DLD1 (cell line): Measurements from ENCODE around the gene KRTAP9-1.
"Not testable (repeated sequence)": the region's sequence is repeated elsewhere in the genome, so short reads cannot be mapped to it uniquely, and the experiment has no call there.

Experiments used
- in situ Hi-C: cut with HindIII; loops from 2 replicates; pipeline ENCODE4 v1.10.0; 2017; ENCODE audit warnings: low sequenced_read_pairs

Gene KRTAP9-1

DNA sequence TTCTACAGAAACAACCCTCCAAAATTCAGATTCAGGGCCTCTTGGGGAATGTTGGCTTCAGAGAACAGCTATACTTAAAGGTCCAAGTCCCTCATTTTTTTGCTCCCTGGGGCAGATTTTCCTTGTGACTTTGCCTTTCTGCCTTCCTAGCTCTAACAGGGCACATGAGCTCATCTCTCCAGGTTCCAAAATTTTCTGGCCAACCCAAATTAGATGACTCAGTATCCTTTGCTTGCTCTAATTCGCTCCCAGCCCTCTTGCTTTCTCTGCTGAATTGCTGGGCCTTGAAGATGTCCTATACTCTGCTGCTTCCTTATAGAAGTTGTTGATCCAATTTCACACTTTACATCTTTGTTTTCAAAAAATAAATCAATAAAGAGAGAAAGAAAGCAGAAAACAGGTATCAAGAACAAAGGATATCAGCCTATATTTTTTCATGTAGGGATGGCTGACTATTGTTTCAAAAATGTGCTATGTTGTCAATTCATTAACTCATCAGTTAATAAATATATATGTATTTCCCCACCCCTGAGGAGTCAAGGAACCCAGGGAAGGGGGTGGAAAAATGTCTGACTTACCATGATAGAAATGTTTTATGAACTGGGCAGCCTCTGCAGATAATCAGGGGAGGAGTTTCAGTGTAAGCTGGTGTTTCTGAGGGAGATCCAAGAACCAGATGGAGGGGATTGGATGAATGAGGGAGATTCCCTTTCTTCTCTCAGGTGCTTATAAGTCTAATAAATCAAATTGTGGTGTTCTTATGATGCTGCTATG, 10.7 kb upstream of the KRTAP9-1 start:
- in situ Hi-C loops: no loop called here

DNA sequence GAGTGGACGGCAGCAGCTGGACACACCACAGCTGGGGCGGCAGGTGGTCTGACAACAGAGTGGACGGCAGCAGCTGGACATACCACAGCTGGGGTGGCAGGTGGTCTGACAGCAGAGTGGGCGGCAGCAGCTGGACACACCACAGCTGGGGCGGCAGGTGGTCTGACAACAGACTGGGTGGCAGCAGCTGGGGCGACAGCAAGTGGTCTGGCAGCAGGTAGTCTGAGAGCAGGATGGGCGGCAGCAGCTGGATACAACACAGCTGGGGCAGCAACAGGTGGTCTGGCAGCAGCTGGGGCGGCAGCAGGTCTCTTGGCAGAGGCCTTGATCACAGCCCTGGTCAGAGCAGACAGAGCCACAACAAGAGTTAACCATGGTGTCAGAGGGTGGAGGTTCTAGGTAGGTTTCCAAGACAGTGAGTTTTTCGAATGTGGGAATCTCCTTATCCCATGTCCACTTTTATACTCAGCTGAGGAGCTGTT, 5.2 kb upstream of the KRTAP9-1 start, which contains the start of gene KRTAP4-1:
TSS of gene KRTAP4-1 (minus strand) at position 432 of the 482 bp plus-strand sequence. CDS start at position 375, 57 bp downstream.
- in situ Hi-C loops: no loop called here

DNA sequence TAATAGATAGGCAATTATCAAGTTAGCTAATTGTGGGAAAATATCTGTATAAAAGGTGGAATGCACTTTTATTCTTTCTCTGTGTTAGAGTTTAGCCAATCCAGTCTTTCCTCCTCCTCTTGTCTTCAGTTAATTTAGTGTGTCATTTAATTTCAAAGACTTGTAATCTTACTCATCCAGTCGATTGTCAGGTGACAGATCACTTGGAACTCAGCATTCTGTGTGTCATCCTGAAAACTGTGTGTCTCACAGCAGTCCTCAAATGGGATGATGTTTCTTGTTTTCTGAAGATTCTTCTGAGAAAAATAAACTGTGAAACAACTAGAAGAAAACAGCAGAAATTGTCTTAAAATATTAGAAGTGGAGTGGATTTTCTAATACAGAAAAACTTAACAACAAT, 4.7 kb upstream of the KRTAP9-1 start:
- in situ Hi-C loops: no loop called here

DNA sequence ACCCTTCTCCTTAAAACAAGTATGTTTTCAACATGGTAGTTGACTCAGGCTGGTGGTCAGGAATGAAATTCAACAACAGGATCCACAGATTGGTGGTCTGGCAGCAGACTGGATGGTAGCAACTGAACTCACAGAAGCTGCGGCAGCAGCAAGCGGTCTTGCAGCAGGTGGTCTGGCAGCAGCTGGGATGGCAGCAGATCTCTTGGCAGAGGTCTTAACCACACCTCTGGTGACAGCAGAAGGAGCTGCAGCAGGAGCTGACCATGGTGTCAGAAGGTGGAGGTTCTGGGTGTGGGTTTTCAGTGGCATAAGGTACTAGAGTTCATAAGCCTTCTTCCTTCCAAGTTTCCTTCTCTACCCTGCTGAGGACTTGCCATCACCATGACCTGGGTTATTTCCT, 2.8 kb upstream of the KRTAP9-1 start:
- in situ Hi-C loops: no loop called here

DNA sequence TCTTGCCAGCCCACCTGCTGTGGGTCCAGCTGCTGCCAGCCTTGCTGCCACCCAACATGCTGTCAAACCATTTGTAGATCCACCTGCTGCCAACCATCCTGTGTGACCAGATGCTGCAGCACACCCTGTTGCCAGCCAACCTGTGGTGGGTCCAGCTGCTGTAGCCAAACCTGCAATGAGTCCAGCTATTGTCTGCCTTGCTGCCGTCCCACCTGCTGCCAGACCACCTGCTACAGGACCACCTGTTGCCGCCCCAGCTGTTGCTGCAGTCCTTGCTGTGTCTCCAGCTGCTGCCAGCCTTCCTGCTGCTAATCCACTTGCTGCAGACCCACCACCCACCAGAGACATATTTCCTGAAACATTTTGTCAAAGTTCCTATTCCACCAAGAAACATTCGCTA, 641 bp downstream of the KRTAP9-1 start:
- in situ Hi-C loops: no loop called here

DNA sequence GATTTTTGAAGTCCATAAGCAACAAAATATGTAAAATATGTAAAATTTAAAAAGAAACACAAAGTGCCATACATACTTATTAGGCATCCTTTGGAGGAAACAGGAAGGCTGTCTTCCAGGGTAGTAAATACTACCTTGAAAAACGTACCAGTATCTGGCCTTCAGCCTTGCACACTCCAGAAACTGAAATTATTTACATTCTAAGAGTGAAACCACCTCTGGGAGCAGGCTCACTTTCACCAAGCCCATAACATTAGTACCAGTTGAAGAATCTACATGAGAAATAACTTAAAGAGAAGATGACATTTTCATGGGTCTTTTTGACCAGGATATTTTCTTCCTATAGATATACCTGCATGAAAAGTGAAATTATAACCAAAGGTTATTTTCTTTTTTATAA, 6.4 kb downstream of the KRTAP9-1 start:
- in situ Hi-C loops: no loop called here

DNA sequence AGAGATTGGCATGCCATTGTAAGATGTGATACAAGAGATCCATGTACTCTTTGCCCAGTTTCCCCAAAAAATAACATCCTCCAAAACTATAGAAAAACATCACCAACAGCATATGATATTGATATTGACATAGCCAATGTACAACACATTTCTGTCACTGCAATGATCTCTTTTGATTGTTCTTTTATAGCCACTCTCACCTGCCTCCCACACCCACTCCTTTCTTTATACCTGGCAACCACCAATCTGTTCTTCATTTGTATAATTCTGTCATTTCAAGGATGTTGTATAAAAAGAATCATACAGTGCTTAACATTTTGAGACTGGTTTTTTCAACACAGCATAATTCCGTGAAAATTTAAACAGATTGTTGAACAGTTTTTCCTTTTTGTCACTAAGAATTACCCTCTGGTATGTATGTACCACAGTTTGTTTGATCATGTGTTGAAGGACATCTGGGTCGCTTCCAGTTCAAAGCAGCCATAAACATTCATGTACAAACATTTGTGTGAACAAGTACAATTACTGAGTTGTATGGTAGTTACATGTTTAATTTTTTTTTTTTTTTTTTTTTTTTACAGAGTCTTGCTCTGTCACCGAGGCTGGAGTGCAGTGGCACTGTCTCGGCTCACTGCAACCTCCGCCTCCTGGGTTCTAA, 9.9 kb downstream of the KRTAP9-1 start:
- in situ Hi-C loops: no loop called here

DNA sequence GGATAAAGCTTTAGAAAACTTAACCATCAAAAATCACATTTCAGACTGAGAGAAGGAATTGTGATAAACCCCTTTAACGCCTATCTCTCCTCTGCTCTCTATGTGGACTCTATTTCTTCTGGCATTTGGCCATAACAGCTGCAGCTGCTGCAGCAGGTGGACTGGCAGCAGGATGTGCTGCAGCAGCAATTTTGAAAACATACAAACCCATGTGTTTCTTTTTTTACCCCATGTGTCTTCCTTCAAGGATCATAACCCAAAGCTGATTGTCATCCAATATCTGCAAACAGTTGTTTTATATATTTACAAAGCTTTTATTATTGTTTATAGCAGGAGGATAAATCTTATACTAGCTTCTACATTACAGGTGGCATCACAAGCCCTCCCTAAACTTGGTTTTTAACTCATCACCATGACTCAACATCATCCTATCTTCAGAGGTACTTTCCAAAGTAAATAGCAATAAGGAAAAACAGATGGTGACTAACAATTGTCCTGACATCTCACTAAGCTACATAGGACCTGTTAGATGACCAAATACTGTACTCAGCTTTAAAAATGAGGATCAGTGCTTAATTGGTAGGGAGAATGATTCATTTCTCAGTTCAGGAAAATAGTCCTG, 22.3 kb downstream of the KRTAP9-1 start:
- in situ Hi-C loops: no loop called here

DNA sequence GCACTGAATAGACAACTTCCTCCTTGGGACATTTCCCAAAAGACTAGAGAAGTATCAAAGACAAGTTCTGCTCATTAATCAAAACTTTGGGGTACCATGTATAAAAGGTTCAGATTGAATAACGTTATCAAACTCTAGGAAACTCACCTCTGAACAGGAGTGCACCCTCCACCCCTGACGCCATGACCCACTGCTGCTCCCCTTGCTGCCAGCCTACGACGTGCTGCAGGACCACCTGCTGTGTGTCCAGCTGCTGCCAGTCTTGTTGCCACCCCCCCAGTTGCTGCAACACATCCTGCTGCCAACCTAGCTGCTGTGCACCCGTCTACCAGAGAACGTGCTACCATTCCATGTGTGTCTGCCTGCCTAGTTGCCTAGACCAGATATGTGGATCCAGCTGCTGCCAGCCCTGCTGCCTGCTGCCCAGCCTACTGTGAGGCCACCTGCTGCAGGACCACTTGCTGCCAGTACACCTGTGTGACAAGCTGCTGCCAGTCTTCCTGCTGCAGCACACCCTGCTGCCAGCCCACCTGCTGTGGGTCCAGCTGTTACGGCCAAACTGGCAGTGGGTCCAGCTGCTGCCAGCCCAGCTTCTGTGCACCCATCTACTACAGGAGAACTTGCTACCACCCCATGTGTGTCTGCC, 23.0 kb downstream of the KRTAP9-1 start:
- in situ Hi-C loops: no loop called here

DNA sequence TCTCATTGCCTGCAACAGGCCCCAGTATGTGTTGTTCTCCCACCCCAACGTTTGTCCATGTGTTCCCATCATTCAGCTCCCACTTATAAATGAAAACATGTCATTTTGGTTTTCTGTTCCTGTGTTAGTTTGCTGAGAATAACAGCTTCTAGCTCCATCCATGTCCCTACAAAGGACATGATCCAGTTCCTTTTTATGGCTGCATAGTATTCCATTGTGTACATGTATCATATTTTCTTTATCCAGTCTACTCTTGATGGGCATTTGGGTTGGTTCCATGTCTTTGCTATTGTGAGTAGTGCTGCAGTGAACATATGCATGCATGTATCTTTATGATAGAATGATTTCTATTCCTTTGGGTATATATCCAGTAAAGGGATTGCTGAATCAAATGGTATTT, 26.0 kb downstream of the KRTAP9-1 start:
- in situ Hi-C loops: no loop called here

DNA sequence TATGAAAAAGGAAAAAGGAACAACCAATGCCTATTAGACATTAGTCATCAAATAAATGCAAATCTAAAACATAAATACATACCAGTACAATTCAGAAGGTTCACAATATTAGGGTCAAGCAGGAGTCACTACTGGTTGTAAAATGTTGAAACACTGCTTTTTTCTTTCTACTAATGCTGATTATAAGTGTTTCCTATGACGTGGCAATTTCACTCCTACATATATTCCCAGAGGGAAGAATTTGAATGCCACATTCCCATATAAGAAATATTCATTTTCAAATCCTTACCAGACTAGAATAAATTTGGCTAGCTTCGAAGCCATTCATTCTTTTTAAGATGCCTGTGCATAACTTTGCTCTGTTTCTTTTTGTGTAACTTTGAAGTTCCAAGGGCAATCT, 34.1 kb downstream of the KRTAP9-1 start:
- in situ Hi-C loops: no loop called here

DNA sequence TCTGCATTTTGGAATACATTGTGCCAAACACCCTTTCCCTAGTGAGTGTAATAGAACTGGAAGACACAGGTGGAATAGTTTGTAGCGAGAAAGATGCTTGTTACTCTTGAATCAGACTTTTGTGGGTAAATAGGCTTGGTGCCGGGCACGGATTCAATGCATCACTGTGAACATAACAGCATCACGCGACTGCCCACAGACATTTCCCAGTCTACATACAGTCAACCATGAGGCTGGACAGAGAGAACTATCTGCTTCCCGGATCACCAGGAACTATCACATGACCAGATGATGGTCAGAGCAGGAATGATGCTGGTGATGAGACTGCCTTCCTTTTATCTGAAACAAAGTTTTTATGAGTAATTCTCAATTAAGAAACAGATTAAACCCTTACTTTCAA, 36.4 kb downstream of the KRTAP9-1 start:
- in situ Hi-C loops: no loop called here

DNA sequence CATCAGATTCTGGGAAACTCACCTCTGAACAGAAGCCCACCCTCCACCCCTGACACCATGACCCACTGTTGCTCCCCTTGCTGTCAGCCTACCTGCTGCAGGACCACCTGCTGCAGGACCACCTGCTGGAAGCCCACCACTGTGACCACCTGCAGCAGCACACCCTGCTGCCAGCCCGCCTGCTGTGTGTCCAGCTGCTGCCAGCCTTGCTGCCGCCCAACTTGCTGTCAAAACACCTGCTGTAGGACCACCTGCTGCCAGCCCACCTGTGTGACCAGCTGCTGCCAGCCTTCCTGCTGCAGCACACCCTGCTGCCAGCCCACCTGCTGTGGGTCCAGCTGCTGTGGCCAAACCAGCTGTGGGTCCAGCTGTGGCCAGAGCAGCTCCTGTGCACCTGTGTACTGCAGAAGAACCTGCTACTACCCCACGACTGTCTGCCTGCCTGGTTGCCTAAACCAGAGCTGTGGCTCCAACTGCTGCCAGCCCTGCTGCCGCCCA, 37.0 kb downstream of the KRTAP9-1 start, which contains the start of gene KRTAP9-2:
TSS of gene KRTAP9-2 (plus strand) at position 51 of the 498 bp plus-strand sequence. CDS start at position 58, 7 bp downstream.
- in situ Hi-C loops: not testable (repeated sequence)

DNA sequence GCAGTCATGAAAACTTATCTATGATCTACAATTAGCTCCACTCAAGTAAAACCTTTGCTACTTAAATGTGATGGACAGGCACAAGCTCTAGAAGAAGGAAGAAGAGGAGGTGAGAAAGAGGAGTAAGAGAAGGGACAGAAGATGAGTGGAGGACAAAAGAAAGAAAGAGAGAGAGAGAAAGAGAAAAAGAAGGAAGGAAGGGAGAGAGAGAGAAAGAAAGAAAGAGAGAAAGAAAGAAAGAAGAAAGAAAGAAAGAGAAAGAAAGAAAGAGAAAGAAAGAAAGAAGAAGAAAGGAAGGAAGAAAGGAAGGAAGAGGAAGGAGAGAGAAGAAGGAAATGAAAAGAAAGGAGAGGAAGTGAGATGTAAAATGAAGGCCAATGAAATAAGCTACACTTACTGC, 40.4 kb downstream of the KRTAP9-1 start:
- in situ Hi-C loops: no loop called here

DNA sequence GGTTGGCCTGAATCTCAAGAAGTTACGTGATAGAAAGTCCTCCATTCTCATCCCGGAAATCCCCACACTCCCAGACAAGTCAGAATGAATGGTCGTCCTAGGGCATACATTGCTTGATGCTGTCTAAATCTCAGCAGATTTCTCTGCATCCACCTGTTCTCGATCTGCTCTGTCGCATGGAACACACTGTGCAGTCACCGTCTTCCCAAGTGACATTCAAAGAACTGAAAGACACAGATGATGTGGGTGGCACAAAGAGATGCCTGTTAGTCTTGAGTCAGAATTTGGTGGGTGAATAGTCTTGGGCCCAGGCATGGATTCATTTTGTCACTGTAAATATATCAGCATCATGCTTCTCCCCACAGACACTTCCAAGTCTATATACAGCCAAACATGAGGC, 42.0 kb downstream of the KRTAP9-1 start:
- in situ Hi-C loops: no loop called here

DNA sequence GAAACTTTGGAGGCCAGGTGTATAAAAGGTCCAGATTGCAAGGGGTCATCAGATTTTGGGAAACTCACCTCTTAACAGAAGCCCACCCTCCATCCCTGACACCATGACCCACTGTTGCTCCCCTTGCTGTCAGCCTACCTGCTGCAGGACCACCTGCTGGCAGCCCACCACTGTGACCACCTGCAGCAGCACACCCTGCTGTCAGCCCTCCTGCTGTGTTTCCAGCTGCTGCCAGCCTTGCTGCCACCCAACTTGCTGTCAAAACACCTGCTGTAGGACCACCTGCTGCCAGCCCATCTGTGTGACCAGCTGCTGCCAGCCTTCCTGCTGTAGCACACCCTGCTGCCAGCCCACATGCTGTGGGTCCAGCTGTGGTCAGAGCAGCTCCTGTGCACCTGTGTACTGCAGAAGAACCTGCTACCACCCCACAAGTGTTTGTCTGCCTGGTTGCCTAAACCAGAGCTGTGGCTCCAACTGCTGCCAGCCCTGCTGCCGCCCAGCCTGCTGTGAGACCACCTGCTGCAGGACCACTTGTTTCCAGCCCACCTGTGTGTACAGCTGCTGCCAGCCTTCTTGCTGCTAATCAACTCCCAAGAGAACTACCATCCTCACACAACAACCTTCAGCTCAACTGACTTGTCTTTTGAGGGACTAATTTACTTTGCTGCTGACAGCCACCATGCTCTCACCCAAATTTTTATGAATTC, 42.9 kb downstream of the KRTAP9-1 start, which contains the start of gene KRTAP9-3:
TSS of gene KRTAP9-3 (plus strand) at position 51 of the 707 bp plus-strand sequence. CDS start at position 104, 53 bp downstream.
- in situ Hi-C loops: not testable (repeated sequence)

DNA sequence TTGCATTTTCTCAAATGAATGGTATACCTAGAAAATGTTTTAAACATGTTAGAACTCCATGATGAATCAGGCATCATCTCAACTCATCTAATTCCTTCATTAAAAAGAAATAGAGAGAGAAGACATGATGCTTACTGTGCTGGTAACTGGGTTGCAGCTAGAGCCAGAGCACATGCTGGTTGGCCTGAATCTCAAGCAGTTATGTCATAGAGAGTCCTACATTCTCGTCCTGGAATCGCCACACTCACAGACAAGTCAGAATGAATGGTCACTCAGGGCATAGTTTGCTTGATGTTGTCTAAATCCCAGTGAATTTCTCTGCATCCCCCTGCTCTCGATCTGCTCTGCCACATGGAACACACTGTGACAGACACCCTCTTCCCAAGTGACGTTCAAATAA, 47.4 kb downstream of the KRTAP9-1 start:
- in situ Hi-C loops: not testable (repeated sequence)

DNA sequence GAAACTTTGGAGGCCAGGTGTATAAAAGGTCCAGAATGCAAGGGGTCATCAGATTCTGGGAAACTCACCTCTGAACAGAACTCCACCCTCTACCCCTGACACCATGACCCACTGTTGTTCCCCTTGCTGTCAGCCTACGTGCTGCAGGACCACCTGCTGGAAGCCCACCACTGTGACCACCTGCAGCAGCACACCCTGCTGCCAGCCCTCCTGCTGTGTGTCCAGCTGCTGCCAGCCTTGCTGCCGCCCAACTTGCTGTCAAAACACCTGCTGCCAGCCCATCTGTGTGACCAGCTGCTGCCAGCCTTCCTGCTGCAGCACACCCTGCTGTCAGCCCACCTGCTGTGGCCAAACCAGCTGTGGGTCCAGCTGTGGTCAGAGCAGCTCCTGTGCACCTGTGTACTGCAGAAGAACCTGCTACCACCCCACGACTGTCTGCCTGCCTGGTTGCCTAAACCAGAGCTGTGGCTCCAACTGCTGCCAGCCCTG, 48.3 kb downstream of the KRTAP9-1 start, which contains the start of gene KRTAP9-8:
TSS of gene KRTAP9-8 (plus strand) at position 51 of the 489 bp plus-strand sequence. CDS start at position 104, 53 bp downstream.
- in situ Hi-C loops: not testable (repeated sequence)
